GM21367 (cell line): ENCODE measurements around the gene PPP2R2C.

Experiments
- ATAC-seq: cut with Tn5 transposase; IDR thresholded peaks from one replicate; pipeline ENCODE4 v1.9.1; 2021; ENCODE audit not compliant: unreplicated experiment

PPP2R2C gene

GRCh38 chr4:6469898-6470501 is 2.4 kb downstream of the PPP2R2C start:
- ATAC-seq = no peak

DNA sequence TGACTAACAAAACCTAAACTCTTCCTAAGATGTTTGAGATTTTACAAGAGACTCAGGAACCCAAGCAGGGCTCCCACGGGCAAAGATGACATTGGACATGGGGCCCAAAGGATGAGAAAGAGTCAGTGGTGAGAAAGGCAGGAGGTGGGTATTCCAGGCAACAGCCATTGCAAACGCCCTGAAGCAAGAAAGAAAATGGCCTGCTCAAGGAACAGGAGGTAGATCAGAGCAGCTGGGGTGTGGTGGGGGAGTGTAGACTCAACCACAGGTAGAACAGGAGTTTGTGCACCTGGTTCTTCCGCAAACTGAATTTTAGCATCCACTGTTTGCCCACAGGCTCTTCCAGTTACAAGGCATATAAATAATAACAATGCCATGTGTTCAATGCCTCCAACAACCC is 3.3 kb downstream of the PPP2R2C start:
- no peak for ATAC-seq

- ATAC-seq = no peak
Measured at GRCh38 chr4:6468376-6468775, 4.0 kb downstream of the PPP2R2C start.

DNA sequence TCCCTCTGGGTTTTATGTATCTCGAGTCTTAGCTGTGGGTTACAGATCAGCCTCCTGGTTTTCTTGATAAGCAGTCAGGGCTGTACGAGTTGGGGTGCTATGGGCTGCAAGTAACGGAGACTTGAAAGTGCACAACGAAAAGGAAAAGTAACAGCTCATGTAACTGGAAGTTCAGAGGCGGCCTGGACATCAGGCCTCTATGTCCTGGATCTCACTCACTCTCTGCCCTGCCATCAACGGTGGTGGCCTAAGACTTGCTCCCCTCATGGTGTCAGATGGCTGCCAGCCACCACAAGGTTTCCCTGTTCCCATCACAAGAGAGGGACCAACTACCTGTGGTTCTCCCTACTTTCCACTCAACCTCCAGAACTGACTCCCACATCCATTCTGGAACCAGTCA is 4.8 kb downstream of the PPP2R2C start:
- ATAC-seq = no peak

DNA sequence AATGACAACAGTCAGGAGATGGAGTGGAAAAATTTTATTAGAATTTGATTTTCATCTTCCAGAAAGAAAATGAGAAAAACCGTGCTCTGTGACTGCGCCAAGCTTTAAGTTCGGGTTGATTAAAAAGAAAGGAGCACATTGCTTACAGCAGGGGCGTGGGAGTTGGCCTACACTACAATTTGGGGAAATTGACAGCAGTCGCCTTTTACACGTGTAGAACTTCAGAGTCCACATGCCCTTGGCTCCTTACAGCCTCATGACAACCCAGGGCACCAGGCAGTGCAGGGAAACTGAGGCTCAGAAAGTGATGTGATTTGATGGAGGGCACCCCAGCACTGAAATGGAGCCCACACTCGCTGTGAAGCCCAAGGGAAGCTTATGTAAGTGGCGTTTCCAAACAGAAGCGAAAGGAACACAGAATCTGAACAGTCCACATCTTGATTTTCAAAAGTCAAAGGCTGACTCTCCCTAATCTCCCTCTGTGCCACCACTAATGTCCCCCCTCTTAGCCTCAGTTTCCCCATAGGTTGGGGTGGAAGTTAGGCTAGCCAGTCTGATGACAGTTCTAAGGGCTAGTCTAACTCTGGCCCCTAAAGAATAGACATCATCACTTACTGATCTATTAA is 5.5 kb downstream of the PPP2R2C start:
- no peak for ATAC-seq

DNA sequence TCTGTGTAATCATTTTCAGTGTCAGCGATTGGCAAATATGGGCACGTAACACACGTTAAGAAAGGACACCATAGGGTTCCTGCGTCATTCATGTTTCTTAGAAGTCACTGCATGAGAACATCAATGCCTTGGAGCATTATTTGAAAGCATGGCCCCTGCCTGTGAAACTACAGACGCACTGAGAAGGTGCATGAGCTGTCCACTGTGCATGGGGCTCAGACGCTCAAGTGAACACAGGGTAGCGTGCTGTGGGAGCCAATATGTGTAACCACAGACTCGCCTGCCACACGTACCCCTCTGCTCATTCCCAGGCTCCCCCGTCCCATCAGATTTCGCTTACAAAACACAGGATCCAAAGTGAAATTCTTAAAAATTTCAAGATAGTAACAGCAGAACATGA is 6.5 kb downstream of the PPP2R2C start:
- ATAC-seq = no peak

- ATAC-seq = no peak
Measured at GRCh38 chr4:6464842-6465588, 7.4 kb downstream of the PPP2R2C start.

- ATAC-seq = no peak
Measured at GRCh38 chr4:6463311-6464289, 8.8 kb downstream of the PPP2R2C start.

GRCh38 chr4:6461301-6462165 is 10.9 kb downstream of the PPP2R2C start:
- ATAC-seq = no peak

DNA sequence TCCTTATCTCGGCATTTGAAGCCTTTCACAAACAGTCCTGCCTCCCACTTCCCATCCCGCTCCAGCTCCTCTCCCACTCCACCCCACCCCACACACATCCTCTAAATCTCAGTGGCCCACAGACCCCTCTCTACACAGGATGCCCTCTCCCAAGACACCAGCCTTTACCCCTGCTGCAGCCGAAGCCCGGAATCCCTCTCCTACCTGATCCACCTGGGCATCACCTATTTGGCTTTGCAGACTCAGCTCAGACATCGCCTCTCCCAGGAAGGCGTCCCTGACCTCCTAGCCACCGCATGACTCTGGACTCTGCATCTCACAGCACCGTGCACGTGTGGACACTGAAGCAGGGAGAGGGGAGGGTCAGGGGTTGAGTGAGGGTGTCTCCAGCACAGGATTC is 11.5 kb downstream of the PPP2R2C start:
- ATAC-seq = no peak

DNA sequence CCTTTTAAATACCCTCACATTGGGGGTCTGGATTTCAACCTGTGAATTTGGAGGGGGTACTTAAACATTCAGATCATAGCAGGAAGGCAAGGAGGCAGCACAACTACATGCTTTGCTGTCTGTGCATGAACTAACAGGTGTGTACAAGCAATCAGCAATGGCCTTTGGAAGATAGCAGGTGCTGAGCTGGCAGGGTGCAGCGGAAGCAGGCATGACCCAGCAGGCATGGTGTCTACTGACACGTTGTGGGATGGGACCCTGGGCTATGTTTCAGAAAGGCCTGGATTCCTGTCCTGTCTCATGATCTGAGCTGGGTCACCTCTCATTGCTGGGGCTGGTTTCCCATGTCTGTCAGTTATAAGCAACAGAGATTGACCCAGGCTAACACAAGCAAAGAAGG is 13.9 kb downstream of the PPP2R2C start:
- no peak for ATAC-seq

- no peak for ATAC-seq
Measured at GRCh38 chr4:6456450-6456849, 16.0 kb downstream of the PPP2R2C start.

DNA sequence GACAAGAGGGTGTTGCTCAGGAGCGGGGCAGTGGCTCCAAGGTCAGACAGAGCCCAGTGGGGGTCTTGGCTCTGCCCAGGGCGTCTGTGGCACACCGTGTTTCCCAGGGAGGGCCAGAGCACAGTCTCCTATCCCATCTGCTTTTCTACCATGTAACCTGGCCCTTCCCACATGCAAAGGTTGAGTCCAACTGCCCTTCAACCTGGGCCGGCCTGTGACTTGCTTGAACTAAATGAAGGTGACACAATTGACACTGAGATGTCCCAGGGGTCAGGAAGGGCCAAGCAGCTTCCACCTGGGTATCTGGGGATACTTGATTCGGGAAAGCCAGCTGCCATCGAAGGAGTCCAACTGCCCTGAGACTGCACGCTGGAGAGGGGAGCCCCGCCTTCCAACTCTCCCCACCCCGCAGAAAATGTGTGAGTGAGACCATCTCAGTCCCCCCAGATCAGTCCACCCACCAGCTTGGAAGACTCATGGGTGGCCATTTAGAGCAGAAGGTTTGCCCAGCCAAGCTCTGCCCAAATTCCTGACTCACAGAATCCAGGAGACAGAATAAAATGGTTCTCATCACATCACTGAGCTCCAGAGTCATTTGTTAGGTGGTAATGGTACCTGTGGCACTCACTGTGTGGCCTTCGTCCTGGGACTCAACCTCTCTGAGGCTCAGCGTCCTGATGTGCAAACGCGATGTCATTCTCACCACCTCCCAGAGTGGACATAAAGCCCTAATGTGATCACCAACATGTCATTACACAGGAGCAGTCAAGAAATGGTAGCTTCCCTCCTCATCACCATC is 18.1 kb downstream of the PPP2R2C start:
- no peak for ATAC-seq

- no peak for ATAC-seq
Measured at GRCh38 chr4:6453688-6453990, 18.8 kb downstream of the PPP2R2C start.

- ATAC-seq = no peak
Measured at GRCh38 chr4:6452897-6453687, 19.3 kb downstream of the PPP2R2C start.

GRCh38 chr4:6452116-6452896 is 20.1 kb downstream of the PPP2R2C start:
- no peak for ATAC-seq

- ATAC-seq = no peak
Measured at GRCh38 chr4:6451309-6451708, 21.1 kb downstream of the PPP2R2C start.

DNA sequence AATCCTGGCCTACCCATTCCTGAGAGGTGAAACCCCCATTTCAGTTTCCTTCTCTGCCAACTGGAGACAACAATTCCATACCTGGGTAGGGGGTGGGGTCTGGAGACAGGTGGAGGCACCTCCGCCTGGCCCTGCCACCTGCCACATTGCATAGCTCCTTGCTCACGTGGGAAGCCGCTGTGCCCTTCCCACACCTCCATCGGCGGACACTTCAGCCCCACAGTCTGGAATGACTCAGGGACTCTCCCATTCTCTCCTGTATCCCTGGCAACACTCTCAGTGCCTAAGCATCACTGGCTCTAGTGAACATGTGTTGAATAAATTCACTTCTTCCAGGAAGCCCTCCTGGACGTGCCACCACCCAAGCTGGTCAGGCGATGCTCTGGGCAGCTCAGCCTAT is 21.7 kb downstream of the PPP2R2C start:
- ATAC-seq = no peak
